GM19395 (cell line): ENCODE data around the gene GPHA2.

Source experiments
- ATAC-seq: cut with Tn5 transposase; IDR thresholded peaks from one replicate; pipeline ENCODE4 v1.9.1; 2021; ENCODE audit warnings: mild to moderate bottlenecking, moderate library complexity; ENCODE audit not compliant: unreplicated experiment

GPHA2 gene

DNA sequence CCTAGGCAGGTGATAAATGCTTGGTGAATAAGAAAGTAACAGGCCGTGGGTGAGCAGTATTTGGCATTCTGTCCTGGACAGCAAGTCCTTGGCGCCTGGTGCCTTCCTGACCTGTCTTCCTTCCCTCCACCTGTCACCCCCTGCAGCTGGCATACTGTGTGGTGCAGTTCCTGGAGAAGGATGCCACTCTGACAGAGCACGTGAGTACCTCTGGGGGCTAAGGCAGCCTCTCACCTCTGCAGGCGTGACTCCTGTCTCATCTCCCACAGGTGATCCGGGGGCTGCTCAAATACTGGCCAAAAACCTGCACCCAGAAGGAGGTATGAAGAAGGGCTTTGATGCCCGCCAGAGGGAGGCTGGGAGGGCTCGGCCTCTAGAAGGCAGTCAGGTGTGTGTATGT is 4.4 kb downstream of the GPHA2 start:
- ATAC-seq, result no peak

DNA sequence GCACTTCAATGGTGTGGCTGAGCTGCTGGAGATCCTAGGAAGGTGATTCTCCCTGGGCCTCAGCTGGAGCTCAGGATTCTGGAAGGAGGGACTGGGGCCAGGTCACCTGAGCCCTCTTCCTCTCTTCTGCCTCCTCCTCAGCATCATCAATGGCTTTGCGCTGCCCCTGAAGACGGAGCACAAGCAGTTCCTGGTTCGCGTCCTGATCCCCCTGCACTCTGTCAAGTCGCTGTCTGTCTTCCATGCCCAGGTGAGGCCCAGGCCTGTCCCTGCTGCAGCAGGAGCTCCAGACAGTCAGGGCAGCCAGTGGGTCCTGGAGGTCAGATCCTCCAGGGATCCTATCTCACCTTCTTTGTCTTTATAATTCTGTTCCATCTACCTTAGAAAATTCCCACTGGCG is 5.4 kb downstream of the GPHA2 start:
- ATAC-seq, result no peak

DNA sequence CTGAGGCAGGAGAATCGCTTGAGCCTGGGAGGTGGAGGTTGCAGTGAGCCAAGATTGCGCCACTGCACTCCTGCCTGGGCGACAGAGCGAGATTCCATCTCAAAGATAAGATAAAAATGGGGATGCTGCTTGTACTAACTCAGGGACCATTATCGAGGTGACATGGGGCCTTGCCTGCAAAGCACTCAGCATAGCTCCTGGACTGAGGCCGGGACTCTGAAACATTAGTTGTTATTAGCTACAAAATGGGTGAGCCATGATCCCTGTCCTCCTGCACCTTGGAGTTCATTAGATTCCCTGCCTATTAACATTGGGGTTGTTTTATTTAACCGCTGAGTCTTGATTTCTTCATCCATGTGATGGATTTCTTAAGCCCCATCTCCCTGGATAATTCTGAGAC is 6.1 kb downstream of the GPHA2 start:
- ATAC-seq, result no peak

DNA sequence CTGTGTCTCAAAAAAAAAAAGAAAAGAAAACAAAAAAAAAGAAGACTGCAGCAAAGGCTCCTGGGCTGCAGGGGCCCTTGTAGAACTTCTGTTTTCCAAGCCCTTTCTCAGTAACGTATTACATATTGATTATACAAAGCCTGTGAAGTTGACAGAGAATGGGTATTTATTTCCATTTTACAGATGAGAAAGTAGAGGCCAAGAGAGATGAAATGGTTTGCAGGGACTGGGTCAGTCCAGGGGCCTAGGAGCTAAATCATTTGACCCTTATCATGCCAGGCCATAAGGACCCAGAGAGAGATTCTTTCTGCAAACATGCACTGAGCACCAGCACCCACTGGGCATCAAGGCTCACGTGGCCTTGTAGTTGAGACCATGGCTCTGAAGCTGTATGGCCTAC is 6.7 kb downstream of the GPHA2 start:
- ATAC-seq, result no peak

DNA sequence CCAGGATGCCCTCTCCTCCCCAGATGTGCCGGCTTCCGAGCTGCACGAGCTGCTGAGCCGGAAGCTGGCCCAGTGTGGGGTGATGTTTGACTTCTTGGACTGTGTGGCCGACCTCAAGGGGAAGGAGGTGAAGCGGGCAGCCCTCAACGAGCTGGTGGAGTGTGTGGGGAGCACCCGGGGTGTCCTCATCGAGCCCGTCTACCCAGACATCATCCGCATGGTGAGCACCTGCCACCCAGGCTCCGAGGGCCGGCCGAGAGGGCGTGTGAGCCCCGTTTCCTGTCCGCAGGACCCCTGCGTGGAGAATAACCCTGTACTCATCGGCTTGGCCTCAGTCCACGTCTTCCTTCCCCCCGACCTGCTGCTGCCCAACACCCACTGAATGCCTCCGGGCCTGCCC is 9.0 kb downstream of the GPHA2 start:
- no peak for ATAC-seq

DNA sequence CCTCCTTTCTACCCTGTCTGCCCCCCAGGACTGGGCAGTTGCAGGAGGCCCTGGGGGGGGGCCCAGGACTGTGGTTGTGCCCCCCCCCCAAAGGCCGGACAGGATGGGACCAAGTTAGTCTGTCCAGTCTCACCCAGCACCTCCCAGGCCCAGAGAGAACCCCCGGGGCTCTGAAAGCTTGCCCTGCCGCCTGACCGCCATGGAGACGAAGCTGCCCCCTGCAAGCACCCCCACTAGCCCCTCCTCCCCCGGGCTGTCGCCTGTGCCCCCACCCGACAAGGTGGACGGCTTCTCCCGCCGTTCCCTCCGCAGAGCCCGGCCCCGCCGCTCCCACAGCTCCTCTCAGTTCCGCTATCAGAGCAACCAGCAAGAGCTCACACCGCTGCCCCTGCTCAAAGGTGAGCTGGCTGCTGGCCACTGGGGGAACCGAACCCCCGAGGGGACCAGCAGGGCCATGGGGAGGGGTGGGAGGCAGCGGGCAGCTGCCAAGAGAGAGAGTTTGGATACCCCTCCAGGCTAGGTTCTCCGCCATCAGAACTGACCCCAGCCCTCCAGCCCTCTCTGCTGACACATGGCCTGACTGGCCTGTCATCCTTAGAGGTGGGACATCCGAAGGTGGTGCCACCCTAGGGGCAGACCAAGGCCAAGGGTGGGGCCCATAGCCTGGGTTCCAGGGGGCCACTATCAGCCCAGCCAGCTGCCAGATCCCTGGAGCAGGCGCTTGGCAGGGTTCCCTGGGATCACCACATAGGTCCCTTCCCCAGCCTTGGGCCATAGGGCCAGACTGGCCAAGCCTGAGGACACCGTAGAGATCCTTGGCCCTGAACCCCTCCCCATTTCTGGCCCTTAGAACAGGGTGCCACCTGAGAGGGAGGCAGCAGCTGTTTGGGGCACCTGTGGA is 9.9 kb downstream of the GPHA2 start:
- ATAC-seq, result no peak

DNA sequence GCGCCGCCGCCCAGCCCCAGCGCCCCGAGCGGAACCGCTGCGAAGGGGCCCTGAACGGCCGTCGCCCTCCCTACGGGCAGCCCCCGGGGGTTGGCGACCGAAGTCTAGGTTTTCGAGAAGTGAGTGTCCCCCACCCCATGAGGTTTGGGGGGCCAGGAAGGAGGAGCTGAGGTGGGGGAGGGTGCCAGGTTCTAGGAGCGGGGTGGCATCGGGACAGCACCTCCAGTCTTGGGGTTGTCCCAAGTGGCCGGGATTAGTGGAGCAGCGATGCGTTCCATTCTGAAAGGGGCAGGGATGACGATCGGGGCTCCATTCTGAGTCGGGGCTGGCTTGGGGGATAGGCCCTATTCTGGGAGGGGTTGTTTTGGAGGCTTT is 10.8 kb downstream of the GPHA2 start:
- no peak for ATAC-seq

DNA sequence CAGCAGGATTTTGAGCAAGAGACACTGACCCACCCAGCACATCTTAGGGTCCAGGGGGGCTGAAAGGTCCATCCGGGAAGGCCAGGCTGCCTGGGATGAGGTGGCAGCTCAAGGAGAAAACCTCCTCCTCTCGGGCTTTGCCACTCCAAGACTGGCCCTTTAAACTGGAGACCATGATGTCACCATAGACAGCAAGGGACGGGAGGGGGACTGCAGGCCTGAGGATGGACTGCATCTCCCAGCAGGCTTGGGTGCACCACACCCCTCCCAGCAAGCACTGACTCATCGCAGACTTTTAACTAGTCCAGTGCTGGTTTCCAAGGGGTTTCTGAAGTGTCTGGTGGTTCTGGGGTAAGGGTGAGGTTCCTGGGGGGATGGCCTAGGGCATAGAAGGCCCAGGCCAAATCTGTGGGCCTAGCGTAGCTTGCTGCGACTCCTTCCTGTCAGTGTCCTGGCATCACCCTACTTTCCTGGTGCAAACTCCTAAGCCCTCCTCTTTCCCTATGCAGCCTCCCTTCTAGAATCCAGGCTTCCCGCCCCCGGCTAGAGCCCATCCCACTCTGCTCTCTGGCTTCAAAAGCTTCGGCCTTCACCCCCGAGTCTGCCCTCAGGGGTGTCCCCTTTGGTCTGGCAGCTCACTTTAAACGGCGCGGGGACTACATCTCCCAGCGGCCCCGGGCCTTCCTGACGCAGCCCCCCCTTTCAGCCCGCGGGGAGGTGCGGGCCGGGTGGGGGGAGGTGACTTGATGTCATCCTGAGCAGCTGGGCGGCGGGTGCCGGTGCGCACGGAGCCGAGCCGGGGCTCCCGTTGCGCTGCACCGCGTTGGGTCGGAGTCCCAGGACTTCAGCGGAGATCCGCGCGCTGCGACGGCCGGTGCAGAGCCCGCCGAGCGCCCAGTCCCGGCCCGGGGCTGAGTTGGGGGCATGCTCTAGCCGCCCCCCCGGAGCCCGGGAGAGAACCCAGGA is 11.5 kb downstream of the GPHA2 start, which contains the start of gene PPP2R5B:
PPP2R5B (plus strand) TSS at position 746 of the 966 bp plus-strand sequence. CDS start 1,046 bp downstream, outside the sequence.
- peak; percentile 85 for ATAC-seq

DNA sequence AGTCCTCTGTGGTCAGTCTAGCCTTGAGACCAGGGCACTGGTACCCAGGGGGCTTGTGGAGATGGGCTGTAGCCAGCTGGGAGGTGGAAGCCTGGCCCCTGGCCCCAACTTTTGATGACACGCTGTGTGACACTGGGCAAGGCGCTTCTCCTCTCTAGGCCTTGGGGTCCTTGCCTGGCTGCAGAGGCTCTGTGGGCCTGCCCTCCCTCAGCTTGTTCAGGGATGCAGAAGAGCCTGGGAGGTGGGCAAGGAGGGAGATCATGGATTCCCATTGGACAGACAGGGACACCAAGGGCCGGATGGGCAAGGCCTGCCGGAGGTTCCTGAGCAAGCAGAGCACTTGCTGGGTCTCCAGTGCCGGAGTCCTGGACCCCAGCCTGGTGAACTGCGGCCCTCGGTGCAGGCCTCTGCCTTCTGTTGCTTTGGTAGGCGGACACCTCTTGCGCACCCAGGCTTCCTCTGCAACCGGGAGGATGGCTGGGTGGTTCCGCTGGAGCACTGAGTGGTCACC is 12.5 kb downstream of the GPHA2 start:
- ATAC-seq, result no peak

DNA sequence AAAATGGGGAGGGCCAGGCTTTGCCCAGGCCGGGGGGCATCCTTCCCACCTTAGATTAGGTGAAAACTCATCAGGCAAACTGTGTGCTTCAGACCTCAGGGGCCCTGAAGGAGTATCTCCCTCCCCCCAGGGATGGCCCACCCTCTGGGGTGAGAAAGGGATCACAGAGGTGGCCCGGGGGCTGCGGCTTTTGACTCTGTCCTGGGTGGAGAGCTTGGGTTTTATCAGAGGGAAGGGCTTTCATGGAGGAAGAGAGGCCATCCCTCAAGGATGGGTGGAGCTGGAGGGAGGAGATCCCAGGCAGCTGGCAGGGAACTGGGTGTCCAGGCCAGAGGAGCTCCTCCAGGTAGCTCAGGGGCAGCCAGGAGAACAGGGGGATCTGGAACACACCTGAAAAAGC is 14.3 kb downstream of the GPHA2 start:
- no peak for ATAC-seq

DNA sequence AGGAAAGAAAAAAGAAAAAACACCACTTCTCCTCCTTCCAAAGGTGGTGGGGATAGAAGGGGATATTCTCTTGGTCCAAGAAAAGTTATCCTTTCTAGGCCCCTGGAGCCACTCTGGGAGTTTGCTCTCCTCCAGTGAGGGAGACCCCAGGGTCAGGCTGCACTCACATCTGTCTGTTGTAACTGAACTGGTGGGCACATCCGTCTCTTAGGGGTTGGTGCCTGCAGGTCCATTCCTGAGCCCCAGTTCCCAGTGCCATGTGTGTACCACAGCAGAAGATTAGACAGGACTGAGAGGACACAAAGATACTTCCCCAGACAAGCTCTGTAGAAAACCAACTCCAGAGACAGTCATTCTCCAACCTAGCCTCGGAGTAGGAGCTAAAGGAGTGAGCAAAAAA is 15.6 kb downstream of the GPHA2 start:
- no peak for ATAC-seq

DNA sequence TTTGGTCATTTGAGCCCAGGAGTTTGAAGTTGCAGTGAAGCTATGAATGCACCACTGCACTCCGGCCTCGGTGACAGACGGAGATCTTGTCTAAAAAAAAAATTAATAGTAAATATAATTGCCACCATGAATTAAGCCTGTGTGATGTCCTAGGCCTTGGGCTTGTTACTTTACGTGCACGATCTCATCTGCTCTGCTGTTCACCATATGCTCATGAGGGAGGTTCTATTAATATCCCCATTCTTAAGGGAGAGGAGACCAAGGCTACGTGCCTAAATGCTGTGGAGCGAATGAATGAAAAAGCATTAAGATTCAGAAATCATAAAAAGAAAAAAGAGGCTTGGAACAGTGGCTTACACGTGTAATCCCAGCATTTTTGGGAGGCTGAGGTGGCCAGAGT is 16.1 kb downstream of the GPHA2 start:
- no peak for ATAC-seq

DNA sequence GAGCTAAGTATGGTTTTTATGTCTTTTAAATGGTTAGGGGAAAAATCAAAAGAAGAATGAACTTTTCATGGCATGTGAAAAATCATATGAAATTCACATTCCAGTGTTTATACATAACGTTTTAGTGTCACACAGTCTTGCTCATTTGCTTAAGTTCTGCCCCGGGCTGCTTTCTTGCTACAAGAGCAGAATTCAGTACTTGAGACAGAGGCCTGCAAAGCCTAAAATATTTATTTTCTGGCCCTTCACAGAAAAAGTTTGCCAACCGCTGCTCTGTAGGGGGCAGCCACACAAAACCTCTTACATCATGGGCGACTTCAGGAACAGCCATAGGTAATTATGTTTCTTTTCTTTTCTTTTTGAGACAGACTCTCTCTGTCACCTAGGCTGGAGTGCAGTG is 17.7 kb downstream of the GPHA2 start:
- ATAC-seq, result no peak

DNA sequence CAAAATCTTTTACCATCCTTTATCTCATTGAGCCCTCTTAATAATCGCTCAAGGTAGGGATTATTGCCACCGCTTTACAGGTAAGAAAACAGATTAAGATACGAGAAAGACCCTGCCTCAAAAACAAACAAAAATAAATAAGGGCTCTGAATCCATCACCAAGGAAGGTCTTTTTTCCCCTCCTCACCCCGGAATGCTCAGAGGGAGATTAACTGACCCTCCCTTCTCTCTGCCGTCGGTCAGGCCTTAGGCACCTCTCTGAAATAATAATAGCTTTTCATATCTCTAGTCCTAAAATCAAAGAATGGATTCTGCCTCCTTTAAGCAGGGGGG is 18.1 kb downstream of the GPHA2 start:
- ATAC-seq, result no peak

DNA sequence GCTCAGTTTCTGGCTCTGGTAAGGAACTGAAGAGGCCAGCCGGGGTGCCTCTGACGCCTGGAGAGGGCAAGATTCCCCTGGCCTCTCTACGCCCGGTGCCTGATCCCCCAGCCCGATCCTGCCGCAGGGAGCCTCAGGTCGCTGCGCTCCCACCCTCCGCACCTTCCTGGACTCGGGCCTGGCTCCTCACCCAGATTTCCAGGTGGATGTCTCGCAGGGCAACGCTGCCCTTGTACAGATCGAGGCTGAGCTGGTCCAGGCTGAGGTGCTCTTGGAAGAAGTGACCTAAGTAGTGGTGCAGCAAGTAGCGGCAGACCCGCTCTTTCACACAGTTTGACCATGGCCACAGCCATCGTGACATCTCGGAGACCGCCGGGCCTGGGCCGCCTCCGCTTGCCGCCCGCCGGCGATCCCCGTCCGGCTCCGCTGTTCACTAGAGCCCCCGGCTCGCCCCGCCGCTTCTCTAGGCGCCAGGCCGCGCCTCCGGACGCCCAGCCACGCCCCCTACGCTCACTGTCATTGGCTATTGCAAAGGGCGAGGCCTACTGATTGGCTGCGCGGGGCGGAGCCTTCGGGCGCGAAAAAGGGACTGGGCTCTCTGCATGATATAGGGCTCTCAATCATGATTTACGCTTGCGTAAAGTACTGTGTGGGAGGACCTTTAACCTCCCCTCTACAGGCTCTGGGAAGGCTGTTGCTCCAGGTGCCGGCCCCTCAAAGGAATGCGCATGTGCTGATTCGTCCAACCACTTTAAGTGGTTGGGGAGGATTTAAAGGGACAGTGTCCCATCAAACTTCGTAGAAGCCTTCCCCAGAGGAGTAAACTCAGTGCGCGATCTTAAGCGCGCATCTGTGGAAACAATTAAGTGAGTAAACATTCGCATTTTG is 18.7 kb downstream of the GPHA2 start, which contains the start of gene ATG2A:
ATG2A (minus strand) TSS at position 435 of the 888 bp plus-strand sequence; CDS start at position 361, 74 bp downstream.
- peak; percentile 94 for ATAC-seq

DNA sequence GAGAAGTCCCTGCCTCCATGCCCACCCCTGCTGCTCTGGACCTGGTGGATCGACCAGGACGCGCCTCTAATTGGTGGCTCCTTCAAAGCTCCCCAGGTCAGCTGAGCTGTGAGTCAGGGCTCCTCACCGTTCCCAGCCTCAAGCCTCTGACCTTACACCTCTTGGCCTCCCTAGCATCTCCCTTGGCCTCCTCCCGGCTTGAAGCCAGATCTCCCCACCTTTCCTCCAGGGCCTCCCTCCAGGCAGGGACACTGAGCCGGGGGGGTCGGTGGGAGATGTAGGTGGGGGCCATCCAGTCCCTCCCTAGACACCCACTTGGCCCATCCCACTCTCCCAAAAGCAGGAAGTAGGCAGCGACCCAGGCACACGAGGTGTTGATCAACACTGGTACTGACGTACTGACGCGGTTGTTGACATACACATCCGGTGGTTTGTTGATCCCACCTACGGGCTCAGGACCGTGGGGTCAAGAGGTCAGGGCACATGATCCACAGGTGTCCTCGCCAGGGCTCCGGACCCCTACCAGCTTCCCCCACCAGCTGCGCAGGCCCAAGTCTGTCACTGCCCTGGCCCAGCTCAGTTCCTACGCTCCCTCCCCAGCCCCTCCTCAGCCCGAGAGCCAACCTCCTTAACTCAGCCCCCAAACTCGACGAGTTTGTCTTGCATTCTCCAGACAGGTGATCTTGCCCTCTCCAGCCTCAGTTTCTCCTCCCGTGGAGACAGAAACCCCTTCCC is 19.5 kb downstream of the GPHA2 start:
- ATAC-seq, result no peak

DNA sequence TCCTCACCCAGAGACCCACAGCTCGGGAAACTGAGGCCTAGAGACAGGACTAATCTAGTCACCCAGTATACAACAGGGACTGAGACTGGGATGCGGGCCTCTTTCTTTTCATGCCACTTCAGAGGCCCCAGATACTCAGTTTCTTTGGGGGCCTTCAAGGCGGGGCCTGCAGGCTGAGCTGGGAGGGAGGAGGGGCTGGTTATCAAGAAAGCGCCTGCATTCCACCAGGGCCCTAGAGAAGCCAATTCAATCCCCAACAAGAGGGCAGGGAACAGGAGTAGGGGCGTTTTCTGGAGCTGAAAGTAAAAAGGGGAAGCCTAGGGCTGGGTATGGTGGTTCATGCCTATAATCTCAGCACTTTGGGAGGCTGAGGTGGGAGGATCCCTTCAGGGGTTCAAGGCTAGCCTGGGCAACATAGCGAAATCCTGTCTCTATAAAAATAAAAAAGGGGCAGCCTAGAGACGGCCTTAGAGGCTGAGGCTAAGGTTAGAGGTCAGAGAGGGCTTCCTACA is 20.3 kb downstream of the GPHA2 start:
- no peak for ATAC-seq

DNA sequence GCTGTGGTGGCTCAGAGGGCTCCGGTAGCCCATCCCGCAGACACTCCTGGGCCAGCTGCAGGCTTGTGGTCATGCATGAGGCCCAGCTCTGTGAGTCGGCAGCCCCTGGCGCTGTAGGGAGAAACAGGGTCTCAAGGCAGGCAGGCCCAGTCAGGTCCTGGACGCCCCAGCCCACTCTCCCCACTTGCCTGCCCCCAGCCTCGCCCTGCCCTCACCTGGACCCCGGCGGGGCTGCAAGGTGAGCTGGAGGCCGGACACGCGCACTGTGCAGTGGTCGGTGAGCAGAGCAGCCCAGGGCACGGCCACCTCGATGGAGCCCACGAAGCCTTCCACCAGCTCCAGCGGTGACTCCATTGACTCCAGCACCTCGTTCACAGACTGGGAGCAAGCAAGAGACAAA is 21.6 kb downstream of the GPHA2 start:
- no peak for ATAC-seq

DNA sequence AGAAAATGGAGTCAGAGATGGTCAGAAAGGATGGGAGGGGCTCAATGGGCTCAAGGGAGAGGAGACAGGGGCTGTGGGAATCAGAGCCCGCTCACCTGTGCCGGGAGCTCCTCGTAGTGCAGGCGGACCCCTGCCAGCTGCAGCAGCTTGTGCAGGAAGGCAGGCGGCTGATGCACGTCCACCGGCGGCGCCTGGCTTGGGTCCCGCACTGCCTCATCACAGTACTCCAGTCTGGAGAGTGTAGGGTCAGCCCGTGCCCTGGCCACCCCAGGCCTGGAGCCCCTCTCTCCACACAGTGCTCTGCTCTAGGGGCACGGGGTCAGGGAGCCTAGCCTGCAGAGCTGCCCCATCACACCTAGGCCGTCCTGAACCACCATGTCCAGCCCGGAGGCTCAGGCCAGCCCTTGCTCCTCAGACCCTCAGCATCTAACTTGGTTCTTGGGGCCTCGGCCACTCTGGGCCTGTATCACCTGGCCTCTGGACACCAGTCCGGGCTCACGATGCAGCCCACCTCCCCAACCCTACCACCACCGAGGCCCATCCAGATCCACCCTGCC is 22.4 kb downstream of the GPHA2 start:
- ATAC-seq, result no peak
